A673 (cell line): ENCODE results near the gene SLC12A3. TPM values are rescaled to one million over a fixed set of nuclear protein-coding genes. Genes with fewer than 3 reads are reported as not detected.

Experiments
- BruUV-seq: library from RNA; stranded (reverse); fragments of 400-500 nt; replicated peaks from 2 replicates; lab custom pipeline; 2021; lab: Mats Ljungman, UMichigan
- CTCF ChIA-PET: fragments of 300-600 bp; sonication (Branson Sonifier 250); formaldehyde crosslinking; loops from one replicate; lab custom pipeline; 2022; ENCODE audit warnings: antibody characterized with exemption; lab: Charles Lee
- POLR2A ChIA-PET: fragments of 300-600 bp; sonication (Branson Sonifier 250); formaldehyde crosslinking; loops from one replicate; lab custom pipeline; 2022; ENCODE audit warnings: antibody characterized with exemption; ENCODE audit not compliant: low non-redundant PET; lab: Charles Lee
- DNase-seq: peaks from one replicate; pipeline ENCODE4 v3.0.0-alpha.2; 2015; ENCODE audit warnings: low spot score
- H3K27ac ChIP-seq: fragments of 200-600 bp; sonication (generic); 2 replicates; pipeline ENCODE4 v1.5.1; 2016; ENCODE audit warnings: mixed run types, low read depth, mild to moderate bottlenecking, mixed read lengths, antibody characterized with exemption, low read length; ENCODE audit not compliant: poor library complexity, severe bottlenecking
- H3K27me3 ChIP-seq: fragments of 200-600 bp; sonication (generic); replicated peaks from 2 replicates; pipeline ENCODE4 v1.6.1; 2017; ENCODE audit warnings: mixed run types, low read depth, mild to moderate bottlenecking, mixed read lengths, antibody characterized with exemption, low read length; ENCODE audit not compliant: insufficient read depth, poor library complexity
- H3K36me3 ChIP-seq: fragments of 200-600 bp; sonication (generic); 2 replicates; pipeline ENCODE4 v1.6.1; 2016; ENCODE audit warnings: mixed run types, mild to moderate bottlenecking, mixed read lengths, antibody characterized with exemption, low read length; ENCODE audit not compliant: insufficient read depth, poor library complexity, severe bottlenecking
- H3K4me1 ChIP-seq: fragments of 200-600 bp; sonication (generic); 2 replicates; pipeline ENCODE4 v1.6.1; 2017; ENCODE audit warnings: mixed run types, mild to moderate bottlenecking, mixed read lengths, antibody characterized with exemption, low read length; ENCODE audit not compliant: insufficient read depth, poor library complexity, severe bottlenecking
- H3K4me3 ChIP-seq: fragments of 200-600 bp; sonication (generic); 2 replicates; pipeline ENCODE4 v1.5.1; 2016; ENCODE audit warnings: low read depth, mixed run types, mild to moderate bottlenecking, mixed read lengths, low read length; ENCODE audit not compliant: poor library complexity, severe bottlenecking
- H3K9me3 ChIP-seq: fragments of 200-600 bp; sonication (generic); 2 replicates; pipeline ENCODE4 v1.6.1; 2016; ENCODE audit warnings: mixed run types, low read depth, mild to moderate bottlenecking, mixed read lengths, antibody characterized with exemption, low read length; ENCODE audit not compliant: poor library complexity, severe bottlenecking
- EZH2 ChIP-seq: fragments of 200-600 bp; sonication (generic); IDR thresholded peaks from 2 replicates; pipeline ENCODE4 v1.6.1; 2017; ENCODE audit warnings: borderline replicate concordance, low read depth, mild to moderate bottlenecking, mixed read lengths, antibody characterized with exemption, low read length; ENCODE audit not compliant: poor library complexity, severe bottlenecking
- intact Hi-C: fragments of 100-400 bp; cut with micrococcal nuclease; formaldehyde crosslinking; loops from one replicate; pipeline ENCODE4 v1.10.0; 2022; ENCODE audit not compliant: unreplicated experiment
- total RNA-seq: library from RNA; stranded (reverse); gene quantifications from 2 replicates; pipeline ENCODE4 v1.2.3, GENCODE V29; 2021
- TF ChIP-seq, protein P1 (sequence below): fragments of 300-800, 200-600 bp; sonication (generic); conservative IDR thresholded peaks from 2 replicates; pipeline ENCODE4 v1.5.1; 2017; ENCODE audit warnings: low read depth, mild to moderate bottlenecking, antibody characterized with exemption, low read length, moderate library complexity, mixed read lengths

Gene SLC12A3
- total RNA-seq, 1 experiment from 2014 or later, result not detected

DNA sequence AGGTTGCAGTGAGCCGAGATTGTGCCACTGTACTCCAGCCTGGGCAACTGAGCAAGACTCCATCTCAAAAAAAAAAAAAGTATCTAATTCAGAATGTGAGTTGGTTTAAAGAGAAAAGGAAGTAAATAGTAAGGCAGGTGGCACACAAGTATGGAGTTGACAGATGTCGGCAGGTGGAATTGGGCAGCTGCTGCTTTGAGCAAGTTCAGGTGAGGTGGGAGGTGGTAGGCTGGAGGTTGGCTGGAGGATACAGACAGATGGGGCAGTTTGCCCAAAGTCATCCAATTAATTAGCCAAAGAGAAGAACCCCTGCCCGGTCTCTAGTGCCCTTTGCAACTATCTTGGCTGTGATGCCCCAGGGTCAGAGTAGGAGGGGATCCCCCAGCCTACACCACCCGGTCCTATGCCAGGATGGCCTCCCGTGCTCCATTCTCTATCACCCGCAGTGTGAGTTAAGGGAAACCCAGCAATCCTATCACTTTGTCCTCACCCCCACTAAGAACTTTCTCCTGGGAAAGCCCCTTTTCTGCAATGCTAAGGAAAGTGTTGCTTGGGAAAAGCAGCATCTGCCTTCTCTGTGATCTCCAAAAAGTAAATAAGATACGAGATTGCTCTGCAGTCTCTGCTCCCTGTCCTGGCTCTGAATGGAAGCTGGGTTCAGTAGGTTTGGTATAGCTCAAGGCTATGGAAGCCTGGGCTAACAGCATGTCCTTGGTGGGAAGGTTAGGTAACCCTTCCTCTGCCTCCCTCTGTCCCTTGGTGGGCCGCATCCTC, 32.2 kb downstream of the SLC12A3 start:
- TF ChIP-seq, protein P1, sequence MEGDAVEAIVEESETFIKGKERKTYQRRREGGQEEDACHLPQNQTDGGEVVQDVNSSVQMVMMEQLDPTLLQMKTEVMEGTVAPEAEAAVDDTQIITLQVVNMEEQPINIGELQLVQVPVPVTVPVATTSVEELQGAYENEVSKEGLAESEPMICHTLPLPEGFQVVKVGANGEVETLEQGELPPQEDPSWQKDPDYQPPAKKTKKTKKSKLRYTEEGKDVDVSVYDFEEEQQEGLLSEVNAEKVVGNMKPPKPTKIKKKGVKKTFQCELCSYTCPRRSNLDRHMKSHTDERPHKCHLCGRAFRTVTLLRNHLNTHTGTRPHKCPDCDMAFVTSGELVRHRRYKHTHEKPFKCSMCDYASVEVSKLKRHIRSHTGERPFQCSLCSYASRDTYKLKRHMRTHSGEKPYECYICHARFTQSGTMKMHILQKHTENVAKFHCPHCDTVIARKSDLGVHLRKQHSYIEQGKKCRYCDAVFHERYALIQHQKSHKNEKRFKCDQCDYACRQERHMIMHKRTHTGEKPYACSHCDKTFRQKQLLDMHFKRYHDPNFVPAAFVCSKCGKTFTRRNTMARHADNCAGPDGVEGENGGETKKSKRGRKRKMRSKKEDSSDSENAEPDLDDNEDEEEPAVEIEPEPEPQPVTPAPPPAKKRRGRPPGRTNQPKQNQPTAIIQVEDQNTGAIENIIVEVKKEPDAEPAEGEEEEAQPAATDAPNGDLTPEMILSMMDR, result no peak
- TF ChIP-seq EZH2, result no peak
- H3K4me3 ChIP-seq, result no peak overlapping the region
- H3K9me3 ChIP-seq, result no peaks in the 10 kb centered on the region
- intact Hi-C loops, result no loop called here
- POLR2A ChIA-PET, result no interaction called here
- no TSS peak for BruUV-seq
- no peak overlapping the region for H3K27ac ChIP-seq
- no peaks in the 10 kb centered on the region for H3K27me3 ChIP-seq
- no peaks in the 10 kb centered on the region for H3K4me1 ChIP-seq
- no peak for DNase-seq
- CTCF ChIA-PET, result no interaction called here
- no peaks in the 10 kb centered on the region for H3K36me3 ChIP-seq

DNA sequence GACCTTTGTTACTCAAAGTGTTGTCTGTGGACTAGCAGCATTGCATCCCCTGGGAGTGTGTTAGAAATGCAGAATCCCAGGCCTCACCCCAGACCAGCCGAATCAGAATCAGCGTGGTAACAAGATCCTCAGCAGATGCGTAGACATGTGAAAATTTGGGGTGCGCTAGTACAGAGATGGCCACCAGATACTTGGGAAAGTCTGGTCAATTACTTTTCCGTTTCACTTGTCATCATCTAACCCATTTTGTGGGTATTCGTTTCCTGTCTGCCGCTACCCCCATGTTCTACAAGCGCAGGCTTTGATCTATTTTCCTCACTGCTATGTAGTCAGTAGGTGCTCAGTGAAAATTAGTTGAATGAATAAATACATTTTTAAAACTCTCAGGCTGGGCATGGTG, 33.8 kb downstream of the SLC12A3 start:
- no peak for TF ChIP-seq EZH2
- TF ChIP-seq, protein P1, result no peak
- no peaks in the 10 kb centered on the region for H3K36me3 ChIP-seq
- H3K4me1 ChIP-seq, result no peaks in the 10 kb centered on the region
- H3K27ac ChIP-seq, result no peak overlapping the region
- intact Hi-C loops, result no loop called here
- ChIA-PET POLR2A (no interaction called here), CTCF (no interaction called here)
- no peak overlapping the region for H3K4me3 ChIP-seq
- DNase-seq, result no peak
- no peaks in the 10 kb centered on the region for H3K9me3 ChIP-seq
- H3K27me3 ChIP-seq, result no peaks in the 10 kb centered on the region
- BruUV-seq, result no TSS peak

DNA sequence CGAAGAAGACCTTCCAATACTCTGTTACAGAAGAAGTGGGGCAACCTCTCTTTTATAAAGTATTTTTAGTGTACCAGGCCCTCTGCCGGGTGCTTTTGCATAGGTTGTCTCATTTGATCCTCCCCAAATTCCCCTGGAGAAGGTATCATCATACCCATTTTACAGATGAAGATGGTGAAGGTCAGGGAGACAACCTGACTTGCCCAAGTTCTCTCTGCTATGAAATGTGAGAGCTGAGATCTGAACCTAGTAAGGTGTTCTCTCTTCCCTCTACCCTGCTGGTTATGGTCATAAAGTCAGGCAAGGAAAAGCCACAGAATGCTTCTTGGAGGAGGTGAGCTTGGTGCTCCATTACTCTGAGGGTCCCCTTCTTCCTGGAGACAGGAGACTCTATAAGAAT, 38.9 kb downstream of the SLC12A3 start:
- no TSS peak for BruUV-seq
- H3K9me3 ChIP-seq, result no peaks in the 10 kb centered on the region
- no peak overlapping the region for H3K27ac ChIP-seq
- TF ChIP-seq, protein P1, result no peak
- TF ChIP-seq EZH2, result no peak
- CTCF ChIA-PET, result no interaction called here
- H3K27me3 ChIP-seq, result no peaks in the 10 kb centered on the region
- H3K4me3 ChIP-seq, result no peak overlapping the region
- POLR2A ChIA-PET, result no interaction called here
- intact Hi-C loops, result no loop called here
- no peaks in the 10 kb centered on the region for H3K36me3 ChIP-seq
- no peaks in the 10 kb centered on the region for H3K4me1 ChIP-seq
- no peak for DNase-seq
